NCI-H1417 (cell line): ENCODE measurements around the gene PTPN14.

Source experiments
- DNase-seq, 3 experiments: peaks; one replicate each; lab custom pipeline; 2025; lab: John Stamatoyannopoulos, UW

The PTPN14 gene

DNA sequence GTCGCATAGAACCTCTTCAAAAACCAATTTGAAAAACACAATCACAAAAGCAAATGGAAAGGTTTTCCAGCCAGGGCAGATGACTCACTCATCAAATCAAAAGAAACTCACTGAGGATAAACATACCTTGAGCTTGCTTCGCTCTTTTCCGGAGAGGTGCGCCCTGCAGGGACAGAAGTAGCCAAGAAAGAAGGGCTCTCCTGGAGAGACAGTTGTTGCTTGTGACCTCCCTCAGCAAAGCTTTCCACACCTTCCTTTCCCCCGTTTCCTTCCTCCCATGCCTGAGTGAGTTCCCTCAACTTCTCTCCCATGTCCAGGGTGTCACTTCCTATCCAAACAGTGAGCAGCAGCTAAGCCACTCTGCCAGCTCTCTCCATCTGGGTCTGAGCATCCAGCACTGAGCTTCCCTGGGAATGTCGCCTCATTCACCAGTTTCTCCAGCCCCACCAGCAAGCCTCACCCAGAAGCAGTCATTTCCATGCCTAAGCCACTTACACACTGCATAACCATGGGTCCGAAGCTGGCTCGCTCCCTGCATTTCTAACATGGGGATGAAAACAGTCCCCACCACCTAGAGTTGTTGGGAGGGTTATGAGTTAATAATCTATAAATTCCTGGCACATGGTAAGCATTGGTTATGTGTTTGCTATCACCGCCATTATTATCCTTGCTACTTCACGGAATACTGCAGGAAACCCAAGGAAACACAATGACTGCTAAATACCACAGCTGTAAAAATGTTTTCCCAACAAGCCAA lies 75.0 kb downstream of the PTPN14 start:
- DNase-seq, result no peak

DNA sequence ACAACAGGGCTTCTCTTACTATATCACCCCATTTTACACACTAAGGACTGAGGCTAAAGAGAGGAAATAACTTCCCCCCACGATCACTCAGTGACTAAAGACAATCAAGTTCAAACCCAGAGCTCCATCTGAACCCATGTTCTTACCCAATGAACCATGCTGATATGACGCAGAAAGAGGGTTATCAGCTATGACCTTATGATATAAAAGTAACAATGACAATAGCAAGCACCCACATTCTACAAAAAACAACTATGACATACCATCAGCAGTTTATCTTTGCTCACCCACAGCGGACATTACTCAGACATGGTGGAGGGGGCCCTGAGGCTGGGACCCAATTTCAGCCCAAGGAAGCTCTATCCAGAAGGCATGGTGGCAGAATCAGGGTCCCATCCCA lies 75.7 kb downstream of the PTPN14 start:
- no peak for DNase-seq

DNA sequence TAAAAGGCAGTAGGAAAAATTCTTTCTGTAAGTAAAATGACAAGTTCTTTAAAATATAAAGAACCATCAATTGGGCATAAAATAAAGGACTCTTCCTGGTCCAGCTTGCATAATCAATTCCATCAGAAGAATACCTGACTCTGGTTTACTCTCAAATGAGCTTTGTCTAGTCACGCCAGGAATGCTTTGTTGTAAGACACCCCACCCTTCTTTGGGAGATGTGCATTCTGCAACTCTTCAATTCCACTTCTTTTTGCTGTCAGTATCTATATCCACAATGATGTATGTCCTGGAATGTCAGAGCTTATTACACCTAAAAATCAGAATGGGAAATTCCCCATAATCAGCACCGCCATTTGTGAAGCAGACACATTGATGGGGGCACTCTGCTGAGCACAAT lies 76.1 kb downstream of the PTPN14 start:
- DNase-seq, result no peak

DNA sequence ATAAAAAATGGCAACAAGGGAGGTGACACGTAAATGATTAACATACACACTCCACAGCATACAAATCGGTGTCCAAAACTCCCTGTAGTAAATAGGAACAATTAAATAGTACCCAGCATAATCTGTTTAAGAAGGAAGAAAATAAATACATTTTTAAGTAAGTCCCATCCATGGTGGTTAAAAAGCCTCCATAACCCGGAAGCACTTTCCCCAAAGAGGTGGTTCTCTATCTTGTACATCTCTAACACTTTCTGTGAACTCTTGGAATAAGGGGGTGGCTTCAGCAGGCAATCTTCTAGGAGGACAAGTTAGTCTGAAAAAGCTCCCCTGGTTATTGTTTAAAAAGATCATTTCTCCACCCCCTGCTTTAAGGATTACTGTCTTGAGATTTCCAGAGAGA lies 76.9 kb downstream of the PTPN14 start:
- no peak for DNase-seq

DNA sequence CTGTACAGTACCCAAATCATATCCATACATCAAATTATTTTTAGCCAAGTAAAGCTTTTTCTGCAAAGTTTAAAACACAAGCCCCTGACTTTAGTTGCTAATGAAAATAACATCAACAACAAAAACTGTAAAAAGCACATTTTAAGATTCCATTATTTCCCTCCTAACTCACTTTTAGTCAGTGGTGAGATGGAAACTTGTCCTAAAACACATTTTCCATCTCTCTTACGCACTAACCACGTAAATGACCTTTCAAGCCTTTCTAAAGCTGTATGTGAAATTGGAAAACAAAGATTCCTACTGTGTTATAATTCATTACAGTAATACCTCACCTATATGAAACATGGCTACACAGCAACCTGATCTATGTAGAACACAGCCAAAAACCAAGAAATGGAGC lies 77.5 kb downstream of the PTPN14 start:
- no peak for DNase-seq

DNA sequence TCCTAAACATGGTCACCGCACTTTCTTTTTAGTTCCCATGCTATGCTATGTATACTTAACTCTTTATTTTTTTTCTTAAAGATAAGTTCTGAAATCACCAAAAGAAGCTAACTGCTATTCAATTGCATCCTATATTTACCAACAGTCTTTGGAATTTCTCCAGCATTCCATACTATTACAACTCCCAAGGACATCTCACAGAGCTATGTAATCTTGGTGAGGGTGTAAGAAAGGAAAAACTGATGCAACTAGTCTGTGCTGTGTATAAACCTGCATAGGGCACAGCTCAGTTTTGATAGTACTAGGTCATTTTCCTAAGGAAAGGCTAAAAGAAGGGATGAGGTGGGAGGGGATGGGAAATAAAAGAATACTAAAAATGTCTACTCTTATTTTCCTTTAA lies 78.0 kb downstream of the PTPN14 start:
- no peak for DNase-seq

DNA sequence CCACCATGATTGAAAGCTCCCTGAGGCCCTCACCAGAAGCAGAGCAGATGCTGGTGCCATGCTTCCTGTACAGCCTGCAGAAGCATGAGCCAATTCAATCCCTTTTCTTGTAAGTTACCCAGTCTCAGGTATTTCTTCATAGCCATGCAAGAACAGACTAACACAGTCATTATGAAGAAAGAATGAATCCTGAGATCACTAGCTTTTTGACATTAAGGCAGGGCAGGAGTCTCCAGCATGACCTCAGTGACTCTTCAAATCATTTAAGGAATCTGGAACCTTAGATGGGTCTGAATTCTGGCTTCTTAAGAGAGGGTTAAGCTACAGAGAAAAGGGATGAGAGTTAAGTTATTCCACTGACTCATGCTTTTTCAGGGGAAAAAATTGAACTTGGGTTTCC lies 79.0 kb downstream of the PTPN14 start:
- DNase-seq, result no peak

DNA sequence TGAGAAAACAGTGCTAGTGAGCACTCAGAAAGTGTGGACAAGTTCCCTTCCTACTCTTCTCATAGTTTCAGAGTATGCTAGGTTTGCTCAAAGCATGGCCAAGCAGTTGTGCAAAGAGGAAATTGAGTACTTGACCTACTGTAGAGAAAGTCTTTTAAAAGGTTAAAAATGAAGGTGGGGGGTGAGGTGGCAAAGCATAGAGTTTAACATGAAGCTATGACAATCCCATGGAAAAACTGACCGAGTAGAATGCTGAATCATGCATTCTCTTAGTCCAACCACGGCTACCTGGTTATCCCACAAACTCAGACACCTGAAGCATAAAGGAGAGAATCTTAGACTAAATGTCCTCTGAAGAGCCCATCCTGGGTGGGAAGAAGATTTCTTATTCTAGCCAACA lies 79.9 kb downstream of the PTPN14 start:
- no peak for DNase-seq

DNA sequence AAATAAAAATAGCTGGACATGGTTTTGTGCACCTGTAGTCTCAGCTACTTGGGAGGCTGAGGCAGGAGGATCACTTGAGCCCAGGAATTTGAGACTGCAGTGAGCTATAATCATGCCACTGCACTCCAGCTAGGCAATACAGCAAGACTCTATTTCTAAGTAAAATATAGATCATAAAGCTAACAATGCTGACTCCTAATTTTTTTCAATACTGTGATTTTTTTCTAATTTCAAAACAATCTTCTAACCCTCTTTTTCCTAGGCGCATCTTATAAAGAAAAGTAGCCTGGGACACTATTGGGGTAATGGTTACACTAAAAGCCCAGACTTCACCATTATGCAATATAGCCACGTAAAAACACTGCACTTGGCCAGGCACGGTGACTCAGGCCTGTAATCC lies 81.3 kb downstream of the PTPN14 start:
- no peak for DNase-seq

DNA sequence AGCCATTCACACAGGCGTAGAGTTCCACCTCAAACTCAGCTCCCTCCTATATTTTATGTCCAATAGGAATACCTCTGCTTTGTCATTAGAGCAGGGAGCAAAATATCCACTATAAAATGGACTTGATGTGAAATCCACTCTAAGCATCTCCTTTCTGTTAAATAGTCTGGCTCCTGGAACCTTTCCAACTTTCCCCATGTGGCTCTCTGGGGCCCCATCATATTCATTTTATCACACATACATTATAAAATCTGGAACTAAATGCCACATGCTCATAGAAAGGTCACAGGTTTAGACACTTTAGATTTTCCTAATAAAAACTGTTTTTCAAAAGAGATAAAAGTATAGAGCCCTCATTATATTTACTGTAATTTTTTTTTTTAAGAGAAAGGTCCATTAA lies 82.1 kb downstream of the PTPN14 start:
- peak in 1 of 3 experiments; percentile 8 for DNase-seq

DNA sequence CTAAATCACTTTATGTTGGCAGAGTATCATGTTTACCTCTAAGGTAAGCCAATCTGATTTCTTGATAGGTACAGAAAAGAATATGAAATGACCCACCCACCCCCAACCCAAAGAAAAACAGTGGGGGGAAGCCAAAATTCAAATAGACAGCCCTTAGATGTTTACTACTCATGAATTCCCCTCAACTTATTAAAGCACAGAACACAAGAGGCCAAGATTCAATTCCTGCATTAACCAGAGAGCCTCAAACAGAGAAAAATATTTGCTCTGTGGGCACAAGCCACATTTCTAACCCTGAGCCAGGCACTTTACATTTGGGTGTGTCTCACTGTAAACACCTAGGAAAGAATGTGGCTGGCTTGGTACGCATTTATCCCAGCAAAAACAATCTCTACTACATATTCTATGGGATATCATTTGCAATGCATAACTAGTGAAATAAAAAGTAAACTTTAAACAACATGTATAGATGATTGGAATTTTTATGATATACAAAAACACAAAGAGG lies 84.3 kb downstream of the PTPN14 start:
- no peak for DNase-seq

DNA sequence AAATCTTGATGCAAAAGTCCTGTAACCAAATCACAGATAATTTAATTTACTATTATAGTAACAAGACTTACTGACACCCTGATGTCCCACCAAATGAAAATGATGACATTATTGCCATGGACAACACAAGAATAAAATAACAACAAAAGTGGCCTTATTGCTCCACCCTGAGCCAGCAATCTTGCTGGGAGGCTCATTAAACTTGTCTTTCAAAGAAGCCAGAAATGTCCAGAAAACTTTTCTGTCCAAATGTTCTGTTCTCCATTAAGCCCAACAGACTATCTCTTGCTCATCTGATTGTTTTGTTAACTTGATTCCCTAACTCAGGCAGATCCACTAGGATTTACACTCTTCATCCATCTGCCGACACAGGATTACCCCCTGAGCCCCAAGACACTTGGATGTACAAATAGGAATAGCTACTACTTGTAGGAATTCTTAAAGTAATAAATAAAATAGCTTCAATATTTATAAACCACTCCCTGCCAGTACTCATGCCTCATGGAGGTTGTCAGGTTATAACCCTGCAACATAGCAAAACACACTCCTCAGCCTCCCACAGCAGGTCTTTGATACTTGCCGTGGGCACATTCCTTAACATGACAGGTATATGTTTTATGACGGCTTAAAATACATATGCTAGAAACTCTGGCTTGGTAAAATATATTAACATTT lies 84.9 kb downstream of the PTPN14 start:
- no peak for DNase-seq

DNA sequence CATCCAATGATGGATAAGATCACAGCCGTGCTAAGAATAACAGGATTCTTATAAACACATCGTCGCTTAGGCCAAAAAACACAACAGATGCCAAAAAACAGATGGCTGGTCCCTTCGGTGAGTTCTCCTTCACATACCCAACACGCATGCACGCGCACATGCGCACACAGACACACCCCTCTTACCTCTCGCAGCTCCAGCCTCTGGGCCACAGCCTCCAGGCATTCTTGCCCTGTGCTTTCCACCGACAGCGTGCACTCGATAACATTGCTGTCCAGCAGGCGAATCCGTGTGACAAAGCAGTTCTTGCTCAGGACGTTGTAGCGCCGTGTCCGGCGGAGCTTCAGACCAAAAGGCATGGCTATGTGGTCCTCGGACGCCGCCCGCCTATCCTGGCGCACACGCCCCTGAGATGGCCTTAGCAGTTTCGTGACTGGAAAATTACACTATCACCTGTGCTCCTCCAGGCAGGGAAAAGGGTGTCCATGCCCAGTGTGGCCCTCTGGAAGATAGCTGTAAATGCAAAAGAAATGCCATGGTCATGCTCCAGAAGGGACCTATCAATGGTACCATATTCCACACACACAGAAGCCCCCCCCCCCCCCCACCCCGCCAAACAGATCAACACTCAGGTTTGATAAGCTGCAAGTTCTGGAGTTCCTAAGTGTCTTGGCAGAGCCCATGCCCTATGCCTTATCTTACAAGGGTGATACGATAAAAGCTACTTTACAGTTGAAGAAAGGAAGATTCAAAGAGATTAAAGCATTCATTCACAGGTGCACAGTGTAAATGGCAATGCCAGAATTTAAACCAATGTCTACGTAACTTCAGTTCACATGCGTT lies 86.7 kb downstream of the PTPN14 start:
- DNase-seq, result no peak

DNA sequence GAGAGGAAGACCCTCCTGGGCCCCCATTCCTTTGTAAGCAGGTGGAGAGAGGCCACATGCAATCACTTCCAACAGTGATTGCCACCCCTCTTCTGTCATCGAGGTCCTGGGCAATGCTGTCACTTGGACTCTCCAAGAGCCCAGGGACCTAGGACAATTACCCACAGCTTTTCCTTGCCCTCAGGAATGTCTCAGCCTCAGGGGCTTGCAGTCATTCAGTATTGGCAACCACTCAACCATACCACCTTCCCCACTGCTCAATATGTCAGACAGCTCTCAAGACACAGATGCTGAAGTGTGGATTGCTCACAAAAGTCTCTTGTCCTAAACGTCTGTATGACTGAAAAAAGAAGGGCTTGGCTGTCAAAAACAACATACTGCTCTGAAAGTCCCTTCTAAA lies 87.8 kb downstream of the PTPN14 start:
- DNase-seq, result no peak

DNA sequence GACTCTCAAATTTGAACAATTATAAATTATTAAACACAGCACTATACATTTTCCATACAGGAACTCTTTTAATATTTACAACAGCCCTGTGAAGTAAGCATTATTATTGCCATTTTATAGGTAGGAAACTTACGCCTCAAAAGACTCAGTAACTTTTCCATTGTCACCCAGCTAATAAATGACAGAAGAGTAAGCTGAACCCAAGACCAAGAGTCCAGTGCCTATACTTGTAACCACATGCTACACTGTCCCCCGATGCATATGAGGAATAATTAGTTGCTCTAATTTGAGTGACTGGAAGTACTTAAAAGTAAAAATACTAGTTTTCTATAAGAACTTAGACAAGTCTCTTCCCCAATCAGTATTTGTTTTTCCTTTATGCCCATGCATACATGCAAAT lies 88.5 kb downstream of the PTPN14 start:
- no peak for DNase-seq

DNA sequence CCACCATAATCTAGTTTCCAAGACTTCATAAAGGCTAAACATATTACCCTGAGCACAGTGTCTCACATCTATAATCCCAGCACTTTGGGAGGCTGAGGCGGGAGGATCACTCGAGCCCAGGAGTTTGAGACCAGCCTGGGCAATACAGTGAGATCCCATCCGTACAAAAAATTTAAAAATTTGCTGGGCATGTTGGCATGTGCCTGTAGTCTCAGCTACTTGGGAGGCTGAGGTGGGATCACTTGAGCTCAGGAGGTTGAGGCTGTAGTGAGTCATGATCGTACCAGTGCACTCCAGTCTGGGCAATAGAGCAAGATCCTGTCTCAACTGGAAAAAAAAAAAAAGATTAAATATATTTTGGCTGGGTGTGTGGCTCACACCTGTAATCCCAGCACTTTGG lies 90.1 kb downstream of the PTPN14 start:
- no peak for DNase-seq

DNA sequence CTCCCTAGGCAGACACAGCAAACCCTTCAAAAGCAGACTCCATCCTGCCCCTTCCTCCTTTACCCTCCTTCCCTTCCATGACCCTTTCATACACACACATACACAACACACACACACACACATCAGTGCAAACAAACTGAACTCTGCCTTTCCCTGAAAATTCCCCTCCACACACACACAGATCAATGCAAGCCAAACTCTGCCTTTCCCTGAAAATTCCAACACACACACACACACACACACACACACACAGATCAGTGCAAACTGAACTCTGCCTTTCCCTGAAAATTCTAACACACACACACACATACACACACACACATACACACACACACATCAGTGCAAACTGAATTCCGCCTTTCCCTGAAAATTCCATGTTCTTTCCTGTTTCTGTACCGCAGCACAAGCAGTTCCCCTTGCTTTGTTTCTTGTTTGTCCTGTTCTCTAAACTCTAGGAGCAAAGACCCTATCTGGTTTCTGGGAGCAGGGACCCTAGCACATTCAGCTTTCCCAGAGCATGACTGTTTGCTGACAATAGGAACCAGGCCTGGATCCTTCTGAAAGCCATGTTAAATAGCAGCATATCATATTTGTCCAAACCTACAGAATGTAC lies 91.0 kb downstream of the PTPN14 start:
- no peak for DNase-seq

DNA sequence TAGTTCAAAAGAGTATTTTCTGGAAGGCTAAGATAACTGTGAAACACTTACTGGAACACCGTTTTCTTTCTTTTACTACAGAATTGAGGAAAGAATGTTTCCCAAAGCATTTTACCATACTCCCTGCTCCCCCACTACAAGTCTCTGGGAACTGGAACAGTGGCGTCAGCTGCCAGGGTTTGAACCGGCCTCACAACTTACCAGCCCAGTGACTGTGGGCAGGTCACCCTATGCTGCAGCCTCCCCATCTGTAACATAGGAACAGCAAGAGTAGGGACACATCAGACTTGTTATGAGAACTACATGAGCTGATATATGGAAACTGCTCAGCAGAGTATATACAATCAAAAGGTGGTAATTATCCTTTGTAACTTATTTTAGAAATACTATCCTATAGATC lies 91.5 kb downstream of the PTPN14 start:
- no peak for DNase-seq

DNA sequence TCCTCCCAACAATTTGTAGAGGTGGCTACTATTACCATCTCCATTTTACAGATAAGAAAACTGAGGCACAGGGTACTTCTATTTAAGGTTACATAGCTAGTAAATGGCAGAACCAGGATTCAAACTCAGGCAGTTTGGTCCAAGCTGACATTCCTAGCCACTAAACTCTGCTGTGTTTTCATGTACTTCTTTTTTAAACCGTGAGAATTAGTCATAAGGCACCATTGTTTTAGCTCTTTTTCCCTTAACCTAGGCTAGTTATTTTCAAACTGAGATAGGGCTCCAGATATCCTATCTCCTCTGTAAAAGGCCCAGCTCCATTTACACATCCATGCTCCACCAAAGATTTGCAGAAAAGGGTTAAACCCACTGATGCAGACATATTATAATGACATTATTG lies 92.9 kb downstream of the PTPN14 start:
- no peak for DNase-seq

DNA sequence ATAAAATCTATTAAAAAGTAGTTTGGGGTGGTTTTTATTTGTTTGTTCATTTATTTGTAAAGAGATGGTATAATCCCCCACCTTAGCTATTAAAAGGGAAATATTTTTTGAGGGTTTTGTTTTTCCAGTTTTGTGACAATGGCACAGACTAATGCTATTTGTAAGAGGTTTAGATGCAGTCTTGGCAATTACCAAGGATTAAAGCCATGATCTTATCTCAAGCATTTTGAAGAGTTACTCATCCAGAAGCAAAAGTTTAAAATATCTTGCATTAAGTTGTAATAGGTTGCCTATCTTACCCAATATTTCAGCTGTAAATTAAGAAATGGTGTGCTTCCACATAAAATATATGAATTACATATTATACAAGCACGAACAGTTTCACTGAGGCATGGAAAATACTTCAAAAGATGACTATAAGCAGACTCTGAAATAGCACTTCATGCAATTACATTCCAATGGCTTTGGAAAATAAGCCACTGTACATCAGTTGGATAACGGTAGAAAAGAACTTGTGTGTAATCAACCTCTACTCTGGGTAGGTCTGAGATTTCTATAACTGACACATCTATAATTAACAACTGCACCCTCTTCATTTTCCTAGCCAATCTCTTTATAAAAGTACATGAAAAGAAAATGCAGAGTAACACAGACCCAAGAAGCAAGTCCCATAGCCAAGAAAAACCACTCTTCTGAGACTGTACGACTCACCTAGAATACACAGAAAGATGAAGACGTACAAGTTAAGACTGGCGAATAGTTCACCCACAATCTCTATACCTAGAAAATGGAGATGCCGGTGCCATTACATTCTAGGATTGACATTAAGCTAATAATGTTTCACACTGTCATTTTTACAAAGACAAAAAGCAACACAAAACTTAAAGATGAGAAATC lies 95.2 kb downstream of the PTPN14 start:
- no peak for DNase-seq

DNA sequence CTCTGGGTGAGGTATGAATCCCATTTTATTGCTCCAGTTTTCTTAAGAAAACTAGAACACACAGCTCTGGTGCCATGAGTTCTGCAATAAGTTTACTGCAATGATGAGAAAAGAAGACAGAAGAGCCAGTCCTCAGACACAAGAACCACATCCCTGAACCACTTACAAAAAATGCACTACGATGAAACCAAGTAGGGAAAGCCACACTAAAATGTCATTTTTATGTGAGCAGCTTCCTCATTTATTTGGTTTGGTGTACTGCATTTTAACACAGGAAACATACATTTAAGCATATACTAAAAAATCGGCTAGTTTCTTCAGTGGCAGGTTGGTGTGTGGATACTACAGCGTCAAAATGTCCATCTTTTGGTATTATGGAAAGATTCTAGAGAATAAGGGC lies 95.9 kb downstream of the PTPN14 start:
- DNase-seq, result no peak
